GM20431 (cell line): Measurements from ENCODE around the gene ZC3H12C.
"Not testable (repeated sequence)": the region's sequence is repeated elsewhere in the genome, so short reads cannot be mapped to it uniquely, and the experiment has no call there.

ENCODE experiments used
- in situ Hi-C: fragments of 300-500 bp; cut with MseI, MboI; formaldehyde crosslinking; loops from one replicate; pipeline ENCODE4 v1.15.0; 2020; ENCODE audit warnings: low sequenced_read_pairs; ENCODE audit not compliant: unreplicated experiment

Gene ZC3H12C

GRCh38 chr11:110198031-110198729 is 105.0 kb downstream of the ZC3H12C start:
- in situ Hi-C loops = loop anchor here (10.0 to 25.0 kb wide), 2 partner anchors 177 to 261 kb away; no protein-coding TSS in a partner anchor

- in situ Hi-C loops = loop anchor here (10.0 to 25.0 kb wide), 2 partner anchors 175 to 262 kb away; no protein-coding TSS in a partner anchor
Measured at GRCh38 chr11:110199184-110199981, 106.2 kb downstream of the ZC3H12C start.

GRCh38 chr11:110200241-110200640 is 107.0 kb downstream of the ZC3H12C start:
- in situ Hi-C loops = no loop called here

GRCh38 chr11:110200836-110201235 is 107.6 kb downstream of the ZC3H12C start:
- in situ Hi-C loops = no loop called here

GRCh38 chr11:110207123-110207522 is 113.9 kb downstream of the ZC3H12C start:
- in situ Hi-C loops = no loop called here

GRCh38 chr11:110208678-110209312 is 115.6 kb downstream of the ZC3H12C start:
- in situ Hi-C loops = not testable (repeated sequence)

GRCh38 chr11:110209313-110209694 is 116.1 kb downstream of the ZC3H12C start:
- in situ Hi-C loops = not testable (repeated sequence)

- in situ Hi-C loops = no loop called here
Measured at GRCh38 chr11:110217223-110217877, 124.2 kb downstream of the ZC3H12C start.

GRCh38 chr11:110217936-110218335 is 124.7 kb downstream of the ZC3H12C start:
- in situ Hi-C loops = no loop called here

GRCh38 chr11:110219006-110219785 is 126.0 kb downstream of the ZC3H12C start:
- in situ Hi-C loops = no loop called here
